NCI-H2081 (cell line): ENCODE results near the gene BORCS5.
A peak's percentile ranks its signal among the peaks of the same experiment; 100 is the strongest.
"Not testable (repeated sequence)": the region's sequence is repeated elsewhere in the genome, so short reads cannot be mapped to it uniquely, and the experiment has no call there.

Experiments used
- DNase-seq, 2 experiments: peaks; one replicate each; lab custom pipeline; 2025; lab: John Stamatoyannopoulos, UW

Gene BORCS5

GRCh38 chr12:12356896-12357718 is at the start of gene BORCS5:
Gene BORCS5 (plus strand): TSS chr12:12357078. CDS start chr12:12357452, 374 bp downstream.
- DNase-seq: peak; percentile 98

GRCh38 chr12:12310695-12311094 is 46.2 kb upstream of the BORCS5 start:
- not testable (repeated sequence) for DNase-seq

- DNase-seq: no peak
These were observed 41.0 kb upstream of the BORCS5 start for GRCh38 chr12:12315838-12316237.

GRCh38 chr12:12319451-12320183 is 37.3 kb upstream of the BORCS5 start:
- no peak for DNase-seq

DNA sequence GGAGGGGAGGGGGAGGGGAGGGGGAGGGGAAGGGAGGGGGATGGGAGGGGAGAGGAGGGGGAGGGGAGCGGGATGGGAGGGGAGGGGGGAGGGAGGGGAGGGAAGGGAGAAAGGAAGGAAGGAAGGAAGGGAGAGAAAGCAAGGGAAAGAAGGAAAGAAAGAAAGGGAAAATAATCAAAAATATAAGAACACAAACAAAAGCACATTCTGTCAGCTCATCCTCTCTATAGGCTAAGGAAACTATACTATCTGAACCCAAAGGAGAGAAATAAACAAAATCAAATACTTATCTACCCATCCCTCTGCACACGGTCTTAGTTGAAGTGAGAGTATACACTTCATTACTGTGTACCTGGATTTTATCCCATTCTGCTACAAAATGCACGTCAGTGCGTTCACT is 33.8 kb upstream of the BORCS5 start:
- DNase-seq: no peak

GRCh38 chr12:12323591-12323990 is 33.3 kb upstream of the BORCS5 start:
- no peak for DNase-seq

DNA sequence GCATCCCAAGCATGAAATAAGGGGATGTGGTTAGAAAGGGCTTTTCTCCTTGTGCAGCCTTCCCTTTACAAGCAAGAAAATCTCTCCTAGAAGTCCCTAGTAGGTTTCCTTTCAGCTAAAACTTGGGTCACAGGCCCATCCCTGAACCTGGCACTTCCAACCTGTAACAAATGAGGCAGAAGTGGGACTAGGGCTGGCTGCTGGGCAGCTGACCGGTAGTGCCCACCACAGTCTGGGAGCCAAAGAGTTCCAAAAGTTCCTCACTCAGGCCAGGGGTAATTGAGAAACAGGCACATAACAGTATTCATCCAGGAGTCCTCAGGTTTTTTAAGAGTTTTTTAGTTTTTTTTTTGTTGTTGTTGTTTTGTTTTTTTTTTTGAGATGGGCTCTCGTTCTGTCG is 30.6 kb upstream of the BORCS5 start:
- DNase-seq: no peak

GRCh38 chr12:12327802-12328201 is 29.1 kb upstream of the BORCS5 start:
- peak; percentile 57 to 66 for DNase-seq

GRCh38 chr12:12331244-12331771 is 25.6 kb upstream of the BORCS5 start:
- no peak for DNase-seq

DNA sequence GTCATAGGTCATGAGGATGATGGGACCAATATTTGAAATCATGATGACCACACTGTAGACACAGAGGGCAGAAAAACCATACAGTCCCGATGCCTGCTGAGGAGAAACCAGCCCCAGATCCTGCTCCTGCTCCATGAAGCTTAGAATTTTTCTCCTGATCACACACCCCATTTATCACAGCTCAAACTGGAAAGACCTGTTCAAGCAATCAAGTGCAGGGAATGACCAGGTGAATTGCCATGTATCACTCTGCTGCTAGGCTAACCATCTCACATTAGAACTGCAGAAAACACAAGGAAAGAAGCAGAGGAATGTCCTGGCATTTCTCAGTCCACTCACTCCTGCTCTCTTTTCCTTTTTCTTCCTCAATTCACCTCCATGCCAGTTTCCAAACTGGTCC is 25.0 kb upstream of the BORCS5 start:
- no peak for DNase-seq

DNA sequence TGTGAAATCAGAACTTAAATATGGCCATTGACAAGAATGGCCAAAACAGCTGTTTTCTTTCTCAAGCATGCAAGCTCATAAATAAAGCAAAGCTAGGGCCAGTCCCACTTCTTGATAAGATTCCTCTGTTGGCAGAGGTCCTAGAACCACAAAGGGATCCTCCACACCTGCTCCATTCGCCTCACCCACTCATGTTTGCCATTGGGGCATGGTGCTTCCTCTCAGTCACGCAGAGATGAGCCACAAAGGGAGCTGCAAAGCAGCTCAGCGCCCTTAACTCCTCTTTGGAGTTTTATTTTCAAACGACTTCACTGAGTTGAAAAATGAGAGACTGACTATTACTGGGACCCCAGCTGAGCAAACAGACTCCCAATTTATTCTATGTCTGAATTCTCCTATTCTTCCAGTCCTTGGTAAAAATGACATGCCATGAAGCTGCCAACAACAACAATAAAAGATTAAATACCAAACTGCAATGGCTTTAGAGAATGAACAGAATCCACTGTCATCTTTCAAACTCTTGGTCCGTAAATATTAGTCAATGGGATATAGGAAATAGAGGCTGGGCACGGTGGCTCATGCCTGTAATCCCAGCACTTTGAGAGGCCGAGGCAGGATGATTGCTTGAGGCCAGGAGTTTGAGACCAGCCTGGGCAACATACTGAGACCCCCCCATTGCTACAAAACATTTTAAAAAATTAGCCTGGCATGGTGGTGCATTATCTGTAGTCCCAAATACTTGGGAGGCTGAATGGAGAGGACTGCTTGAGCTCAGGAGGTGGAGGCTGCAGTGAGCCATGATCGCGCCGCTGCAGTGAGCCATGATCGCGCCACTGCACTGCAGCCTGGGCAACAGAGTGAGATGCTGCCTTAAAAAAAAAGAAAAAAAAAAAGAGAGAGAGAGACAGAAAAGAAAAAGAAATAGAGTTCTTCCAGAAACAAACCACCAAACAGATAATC is 23.2 kb upstream of the BORCS5 start:
- DNase-seq: peak; percentile 75 to 90

GRCh38 chr12:12334367-12335040 is 22.4 kb upstream of the BORCS5 start:
- DNase-seq: peak; percentile 57 to 72

- no peak for DNase-seq
These were observed 20.8 kb upstream of the BORCS5 start for GRCh38 chr12:12336049-12336411.

DNA sequence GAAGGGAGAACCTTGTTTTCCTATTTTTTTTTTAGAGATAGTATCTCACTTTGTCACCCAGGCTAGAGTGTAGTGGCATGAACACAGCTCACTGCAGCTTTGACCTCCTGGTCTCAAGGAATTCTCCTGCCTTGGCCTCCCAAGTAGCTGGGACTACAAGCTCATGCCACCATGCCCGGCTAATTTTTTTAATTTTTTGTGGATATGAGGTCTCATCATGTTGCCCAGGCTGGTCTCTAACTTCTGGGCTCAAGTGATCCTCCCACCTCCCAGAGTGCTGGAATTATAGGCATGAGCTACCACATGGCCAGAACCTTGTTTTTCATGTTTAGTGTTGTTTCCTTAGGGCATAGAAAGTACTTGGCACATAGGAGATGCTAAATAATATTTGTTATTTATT is 20.4 kb upstream of the BORCS5 start:
- DNase-seq: no peak

- no peak for DNase-seq
These were observed 18.2 kb upstream of the BORCS5 start for GRCh38 chr12:12338527-12339168.

GRCh38 chr12:12349711-12350665 is 6.9 kb upstream of the BORCS5 start, which contains the start of gene MANSC1:
Gene MANSC1 (minus strand): TSS chr12:12350242. CDS start chr12:12343314, 6,928 bp downstream.
- DNase-seq: peak; percentile 79 to 81

DNA sequence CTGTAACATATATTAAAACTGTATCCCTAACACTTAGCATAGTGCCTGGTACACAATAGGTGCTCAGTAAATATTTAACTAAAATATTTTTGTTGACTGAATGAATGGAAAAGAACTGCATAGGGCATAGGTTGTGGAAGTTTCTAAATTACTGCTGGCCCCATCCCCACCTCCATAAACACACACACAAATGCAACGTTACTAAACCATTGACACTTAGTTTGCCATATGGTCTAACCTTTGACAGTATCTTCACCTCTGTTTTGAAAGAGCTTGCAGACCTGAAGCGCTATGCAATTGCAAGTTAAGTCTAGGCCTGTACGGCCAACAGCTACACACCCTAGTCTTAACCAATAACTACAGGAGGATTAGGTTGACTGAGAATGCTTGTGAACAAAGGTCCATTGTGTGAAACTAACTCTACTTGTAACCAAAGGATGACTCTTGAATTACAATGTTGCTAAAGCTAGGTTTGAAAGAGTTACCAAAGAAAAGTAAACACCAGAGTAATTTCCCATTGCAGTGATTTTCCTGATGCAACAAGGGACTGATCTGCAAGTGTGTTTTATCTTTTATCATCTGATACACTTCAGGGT is 5.9 kb upstream of the BORCS5 start:
- no peak for DNase-seq

DNA sequence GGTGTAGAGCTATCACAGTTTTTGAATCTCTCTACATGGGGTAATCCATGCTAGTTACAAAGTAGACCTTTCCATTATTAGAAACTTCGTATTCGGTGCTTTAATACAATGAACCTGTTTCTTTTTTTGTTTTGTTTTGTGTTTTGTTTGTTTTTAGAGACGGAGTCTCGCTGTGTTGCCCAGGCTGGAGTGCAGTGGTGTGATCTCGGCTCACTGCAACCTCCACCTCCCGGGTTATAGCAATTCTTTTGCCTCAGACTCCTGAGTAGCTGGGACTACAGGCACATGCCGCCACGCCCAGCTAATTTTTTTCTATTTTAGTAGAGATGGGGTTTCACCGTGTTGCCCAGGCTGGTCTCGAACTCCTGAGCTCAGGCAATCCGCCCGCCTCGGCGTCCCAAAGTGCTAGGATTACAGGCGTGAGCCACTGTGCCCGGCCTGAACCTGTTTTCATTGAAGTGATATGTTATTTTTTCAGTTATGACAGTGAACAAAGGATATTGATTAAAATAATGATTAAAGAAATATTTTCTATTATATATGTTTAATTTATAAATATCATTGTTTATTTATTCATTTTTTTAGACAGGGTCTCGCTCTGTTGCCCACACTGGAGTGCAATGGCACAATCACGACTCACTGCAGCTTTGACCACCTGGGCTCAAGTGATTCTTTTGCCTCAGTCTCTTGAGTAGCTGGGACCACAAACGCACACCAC is 5.3 kb upstream of the BORCS5 start:
- DNase-seq: not testable (repeated sequence)
